Endothelial cell of coronary artery (primary cell): Measurements from ENCODE around the gene XCR1. TPM values are rescaled to one million over a fixed set of nuclear protein-coding genes. Genes with fewer than 3 reads are reported as not detected.

ENCODE experiments used
- total RNA-seq: library from RNA; depleted of rRNA; stranded (reverse); fragments of >200 nt; gene quantifications from 2 replicates; pipeline ENCODE4 v1.2.3, GENCODE V29; 2014

XCR1 gene, protein sequence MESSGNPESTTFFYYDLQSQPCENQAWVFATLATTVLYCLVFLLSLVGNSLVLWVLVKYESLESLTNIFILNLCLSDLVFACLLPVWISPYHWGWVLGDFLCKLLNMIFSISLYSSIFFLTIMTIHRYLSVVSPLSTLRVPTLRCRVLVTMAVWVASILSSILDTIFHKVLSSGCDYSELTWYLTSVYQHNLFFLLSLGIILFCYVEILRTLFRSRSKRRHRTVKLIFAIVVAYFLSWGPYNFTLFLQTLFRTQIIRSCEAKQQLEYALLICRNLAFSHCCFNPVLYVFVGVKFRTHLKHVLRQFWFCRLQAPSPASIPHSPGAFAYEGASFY
- not detected in 2 replicates for total RNA-seq

GRCh38 chr3:46027021-46027705 is at the start of gene XCR1:
Gene XCR1 (minus strand): TSS chr3:46027483. CDS start chr3:46021947, 5,536 bp downstream.

DNA sequence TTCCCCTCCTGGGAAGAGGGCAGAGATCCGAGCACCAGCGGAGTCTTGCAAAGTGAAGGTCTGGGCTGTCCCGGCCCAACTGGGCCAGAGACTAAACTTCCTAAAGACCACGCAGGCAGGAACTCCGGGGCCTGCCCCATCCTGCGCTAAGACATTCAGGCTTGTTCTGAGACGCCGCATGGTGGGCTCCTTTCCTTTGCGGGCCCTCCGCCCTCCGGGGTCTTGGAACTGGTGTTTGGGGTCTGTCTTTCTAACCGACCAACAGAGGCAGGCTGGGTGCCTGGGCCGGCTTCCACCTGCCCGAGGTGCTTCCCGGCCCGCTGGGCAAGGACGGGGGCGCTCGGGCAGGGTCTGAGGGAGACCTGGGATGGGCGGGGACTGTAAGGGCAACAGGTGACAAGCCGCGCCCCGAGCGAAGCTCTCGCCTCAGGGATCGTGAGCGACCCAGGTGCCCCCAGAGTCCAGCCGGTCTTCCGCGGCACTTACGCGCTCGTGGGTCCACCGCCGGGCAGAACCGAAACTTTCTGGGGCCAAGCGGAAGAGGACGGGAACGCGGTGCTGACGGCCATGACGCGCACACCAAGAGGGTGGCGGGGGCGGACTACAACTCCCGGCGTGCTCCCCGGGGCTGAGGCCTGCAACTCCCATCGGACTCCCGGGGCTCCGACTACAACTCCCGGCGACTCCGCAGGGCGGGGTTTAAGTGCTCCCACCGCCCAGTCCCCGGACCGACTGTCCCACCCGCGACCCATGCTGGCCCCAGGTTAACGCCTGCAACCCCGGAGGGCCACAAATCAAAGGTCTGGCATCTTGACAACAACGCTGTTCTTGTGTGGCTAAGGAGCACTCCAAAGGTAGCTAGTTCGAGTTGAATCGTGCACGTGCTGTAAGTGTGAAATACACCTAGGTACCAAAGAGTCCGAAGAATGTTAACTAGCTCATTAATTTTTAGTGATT is 31.8 kb downstream of the XCR1 start, which contains the start of gene FYCO1:
TSS of gene FYCO1 (minus strand) at position 589 of the 957 bp plus-strand sequence. CDS start 10,914 bp downstream, outside the sequence.

Other genes starting within 250 kb of the XCR1 start
- gene SLC6A20, start 230.9 kb downstream of the XCR1 start, total RNA-seq: not detected in 2 replicates
- 5.4 and 6.9 TPM in 2 replicates for gene LZTFL1, start 185.4 kb downstream of the XCR1 start, total RNA-seq
- gene CCR9, start 140.9 kb downstream of the XCR1 start, total RNA-seq: not detected in 2 replicates
- gene CXCR6, start 84.0 kb downstream of the XCR1 start, total RNA-seq: not detected in 2 replicates
- gene FYCO1, start 31.7 kb downstream of the XCR1 start, total RNA-seq: 18.9 and 22.1 TPM in 2 replicates
- gene CCR1, start 180.8 kb upstream of the XCR1 start, total RNA-seq: not detected in 2 replicates
- not detected in 2 replicates for gene CCR3, start 215.0 kb upstream of the XCR1 start, total RNA-seq